Omental fat pad (tissue), 4 donors: ENCODE results near the gene PSMB4. TPM values are rescaled to one million over a fixed set of nuclear protein-coding genes. Genes with fewer than 3 reads are reported as not detected.
"Not testable (repeated sequence)": the region's sequence is repeated elsewhere in the genome, so short reads cannot be mapped to it uniquely, and the experiment has no call there.

Source experiments
- ATAC-seq: fragments of 150-250 bp; one replicate; pipeline ENCODE4 v1.9.1; 2016; ENCODE audit warnings: mild to moderate bottlenecking, moderate library complexity; ENCODE audit not compliant: low FRiP score
- DNase-seq: peaks from one replicate; pipeline ENCODE4 v3.0.0-alpha.2; 2019; ENCODE audit warnings: low spot score
- total RNA-seq, 4 donors: library from RNA; depleted of rRNA; stranded (reverse); fragments of >200 nt; gene quantifications; one replicate each; pipeline ENCODE4 v1.1.0, GENCODE V29; 2016
- TF ChIP-seq, protein P1 (sequence below), 3 donors: fragments of 450-650 bp; IDR thresholded peaks; one replicate each; pipeline ENCODE4 v1.5.1; 2016 to 2017; ENCODE audit warnings: antibody characterized with exemption in 3 of 3, mild to moderate bottlenecking in 3 of 3, moderate library complexity in 2 of 3

PSMB4 gene
- total RNA-seq, 4 donors from 2014 or later, result 218 to 238 (median 231) TPM

DNA sequence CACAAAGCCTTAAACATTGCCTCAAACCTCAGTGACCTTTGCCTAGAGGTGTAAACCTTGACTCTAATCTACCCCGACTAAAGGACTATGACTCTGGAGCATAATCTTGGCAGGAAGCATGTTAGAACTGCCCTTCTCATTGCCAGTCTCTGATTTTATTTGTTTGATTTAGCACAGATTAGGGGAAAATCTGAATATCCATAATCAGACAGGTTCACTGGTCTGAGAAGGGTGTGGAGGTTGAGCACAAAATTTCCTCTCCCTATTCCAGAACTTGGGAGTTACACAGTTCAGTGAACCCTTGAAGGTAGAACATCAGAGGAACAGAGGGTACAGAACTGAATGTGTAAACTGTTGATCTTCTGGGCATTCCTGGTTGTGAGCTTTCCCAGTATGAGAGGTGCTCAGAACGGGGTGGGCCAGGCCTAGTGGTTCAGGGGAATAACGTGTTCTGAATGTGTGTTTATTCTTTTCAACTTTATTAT is 8.3 kb upstream of the PSMB4 start:
- DNase-seq (no peak), ATAC-seq (no peak)
- TF ChIP-seq, protein P1, sequence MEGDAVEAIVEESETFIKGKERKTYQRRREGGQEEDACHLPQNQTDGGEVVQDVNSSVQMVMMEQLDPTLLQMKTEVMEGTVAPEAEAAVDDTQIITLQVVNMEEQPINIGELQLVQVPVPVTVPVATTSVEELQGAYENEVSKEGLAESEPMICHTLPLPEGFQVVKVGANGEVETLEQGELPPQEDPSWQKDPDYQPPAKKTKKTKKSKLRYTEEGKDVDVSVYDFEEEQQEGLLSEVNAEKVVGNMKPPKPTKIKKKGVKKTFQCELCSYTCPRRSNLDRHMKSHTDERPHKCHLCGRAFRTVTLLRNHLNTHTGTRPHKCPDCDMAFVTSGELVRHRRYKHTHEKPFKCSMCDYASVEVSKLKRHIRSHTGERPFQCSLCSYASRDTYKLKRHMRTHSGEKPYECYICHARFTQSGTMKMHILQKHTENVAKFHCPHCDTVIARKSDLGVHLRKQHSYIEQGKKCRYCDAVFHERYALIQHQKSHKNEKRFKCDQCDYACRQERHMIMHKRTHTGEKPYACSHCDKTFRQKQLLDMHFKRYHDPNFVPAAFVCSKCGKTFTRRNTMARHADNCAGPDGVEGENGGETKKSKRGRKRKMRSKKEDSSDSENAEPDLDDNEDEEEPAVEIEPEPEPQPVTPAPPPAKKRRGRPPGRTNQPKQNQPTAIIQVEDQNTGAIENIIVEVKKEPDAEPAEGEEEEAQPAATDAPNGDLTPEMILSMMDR (IDR thresholded peaks at IDR 0.05), result no peak

- TF ChIP-seq, protein P1 (IDR thresholded peaks at IDR 0.05), result no peak
- DNase-seq (no peak), ATAC-seq (no peak)
Observed at GRCh38 chr1:151393583-151393982, 5.8 kb upstream of the PSMB4 start.

- ATAC-seq, DNase-seq: not testable (repeated sequence)
Observed at GRCh38 chr1:151396265-151396664, 3.1 kb upstream of the PSMB4 start.

DNA sequence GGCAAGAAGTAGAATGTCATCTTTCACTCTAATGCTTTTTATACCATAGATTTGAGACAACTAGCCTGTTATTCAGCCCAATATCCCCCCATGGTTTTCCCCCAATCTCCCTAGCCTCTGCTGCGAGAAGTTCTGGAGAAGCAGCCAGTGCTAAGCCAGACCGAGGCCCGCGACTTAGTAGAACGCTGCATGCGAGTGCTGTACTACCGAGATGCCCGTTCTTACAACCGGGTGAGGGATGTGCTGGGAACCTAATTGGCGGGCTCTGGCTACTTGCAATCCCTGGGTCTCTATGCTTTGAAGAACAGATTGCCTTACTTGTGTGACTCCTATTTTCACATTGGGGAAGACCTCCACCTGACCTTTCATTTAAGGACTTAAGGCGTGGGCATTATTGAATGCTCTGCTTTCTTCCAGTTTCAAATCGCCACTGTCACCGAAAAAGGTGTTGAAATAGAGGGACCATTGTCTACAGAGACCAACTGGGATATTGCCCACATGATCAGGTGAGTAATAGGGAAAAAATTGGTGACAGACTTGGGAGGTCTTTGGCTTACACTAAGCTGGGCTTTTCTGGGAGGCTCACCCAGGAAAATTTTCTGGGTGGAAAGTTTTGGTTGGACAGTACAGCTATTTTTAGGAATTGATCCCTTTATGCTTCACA is 1.9 kb downstream of the PSMB4 start:
- no peak for DNase-seq
- ATAC-seq, result no peak
- TF ChIP-seq, protein P1 (IDR thresholded peaks at IDR 0.05), result no peak

GRCh38 chr1:151401860-151402259 is 2.5 kb downstream of the PSMB4 start:
- DNase-seq, result no peak
- TF ChIP-seq, protein P1 (IDR thresholded peaks at IDR 0.05), result no peak
- no peak for ATAC-seq

GRCh38 chr1:151402764-151403163 is 3.4 kb downstream of the PSMB4 start:
- TF ChIP-seq, protein P1 (IDR thresholded peaks at IDR 0.05), result no peak
- no peak for ATAC-seq
- no peak for DNase-seq

DNA sequence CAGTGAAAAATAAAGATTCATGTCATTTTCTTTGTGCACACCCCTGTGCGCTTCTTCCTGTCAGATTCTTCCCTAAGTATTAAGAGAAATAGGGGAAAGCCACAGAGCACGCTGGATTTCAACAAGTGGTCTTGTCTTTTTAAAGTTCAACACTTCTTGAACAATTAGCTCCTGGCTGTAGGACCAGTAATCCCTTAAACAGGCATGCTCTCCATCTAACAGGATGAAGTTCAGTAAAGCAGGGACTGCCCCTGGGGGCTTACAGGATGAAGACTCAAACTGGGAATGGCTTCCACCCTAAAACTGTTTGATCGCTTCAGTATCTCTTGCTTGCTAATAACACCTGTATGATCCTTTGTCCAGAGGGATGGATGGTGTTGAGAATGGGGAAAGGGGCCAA is 4.2 kb downstream of the PSMB4 start:
- DNase-seq (no peak), ATAC-seq (no peak)
- TF ChIP-seq, protein P1 (IDR thresholded peaks at IDR 0.05), result no peak
